ENCODE results near the gene HPCA.

Gene HPCA

DNA sequence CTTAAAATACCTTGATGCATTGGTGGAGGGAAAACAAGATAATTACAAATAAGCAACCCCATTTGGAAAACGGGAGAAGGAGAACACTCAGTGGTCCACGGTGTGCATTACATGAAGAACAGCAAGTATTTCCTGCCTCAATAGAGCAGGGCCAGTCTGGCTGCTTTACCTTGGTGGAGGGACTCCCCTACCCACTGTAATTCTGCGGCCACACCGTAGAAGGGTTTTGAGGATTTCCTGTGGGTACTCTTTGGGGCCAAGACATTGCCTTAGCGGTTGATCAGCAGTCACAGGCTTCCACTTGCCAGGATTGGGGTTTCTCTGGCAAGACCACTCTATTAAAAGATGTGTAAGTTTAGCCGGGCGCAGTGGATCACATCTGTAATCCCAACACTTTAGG, 31.2 kb downstream of the HPCA start:
- no peak for DNase-seq (ENCODE audit: low read depth)
- TF ChIP-seq, protein P1, sequence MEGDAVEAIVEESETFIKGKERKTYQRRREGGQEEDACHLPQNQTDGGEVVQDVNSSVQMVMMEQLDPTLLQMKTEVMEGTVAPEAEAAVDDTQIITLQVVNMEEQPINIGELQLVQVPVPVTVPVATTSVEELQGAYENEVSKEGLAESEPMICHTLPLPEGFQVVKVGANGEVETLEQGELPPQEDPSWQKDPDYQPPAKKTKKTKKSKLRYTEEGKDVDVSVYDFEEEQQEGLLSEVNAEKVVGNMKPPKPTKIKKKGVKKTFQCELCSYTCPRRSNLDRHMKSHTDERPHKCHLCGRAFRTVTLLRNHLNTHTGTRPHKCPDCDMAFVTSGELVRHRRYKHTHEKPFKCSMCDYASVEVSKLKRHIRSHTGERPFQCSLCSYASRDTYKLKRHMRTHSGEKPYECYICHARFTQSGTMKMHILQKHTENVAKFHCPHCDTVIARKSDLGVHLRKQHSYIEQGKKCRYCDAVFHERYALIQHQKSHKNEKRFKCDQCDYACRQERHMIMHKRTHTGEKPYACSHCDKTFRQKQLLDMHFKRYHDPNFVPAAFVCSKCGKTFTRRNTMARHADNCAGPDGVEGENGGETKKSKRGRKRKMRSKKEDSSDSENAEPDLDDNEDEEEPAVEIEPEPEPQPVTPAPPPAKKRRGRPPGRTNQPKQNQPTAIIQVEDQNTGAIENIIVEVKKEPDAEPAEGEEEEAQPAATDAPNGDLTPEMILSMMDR (IDR thresholded peaks at IDR 0.05; ENCODE audit: low read depth, low read length, missing control alignments): no peak

DNA sequence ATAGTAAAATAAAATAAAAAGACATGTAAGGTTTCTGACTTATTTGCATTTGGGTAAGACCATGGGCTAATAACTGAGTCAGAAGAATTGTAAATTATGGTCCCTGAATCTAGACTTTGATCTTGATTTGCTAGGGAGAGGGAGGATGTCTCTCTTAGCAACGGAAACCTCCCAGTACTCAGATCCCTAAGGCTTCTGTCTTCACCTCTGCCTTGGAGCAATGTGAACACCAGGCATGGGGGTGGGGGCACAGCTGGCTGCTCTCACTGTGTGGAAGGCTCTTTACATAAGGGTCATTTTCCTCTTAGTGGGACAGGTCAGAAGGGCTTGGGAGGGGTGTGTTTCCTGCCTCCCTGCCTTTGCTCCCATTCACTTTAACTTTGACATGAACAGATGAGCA, 31.9 kb downstream of the HPCA start:
- TF ChIP-seq, protein P1 (IDR thresholded peaks at IDR 0.05; ENCODE audit: low read depth, low read length, missing control alignments): no peak
- H3K4me3 ChIP-seq (ENCODE audit: low read depth, low read length): no peak overlapping the region
- DNase-seq (ENCODE audit: low read depth): no peak

More for the DNA sequence above, 31.2 kb downstream of the HPCA start:
- no peak overlapping the region for H3K4me3 ChIP-seq (ENCODE audit: low read depth, low read length)

- H3K4me3 ChIP-seq (ENCODE audit: low read depth, low read length): no peak overlapping the region
- TF ChIP-seq, protein P1 (IDR thresholded peaks at IDR 0.05; ENCODE audit: low read depth, low read length, missing control alignments): no peak
- DNase-seq (ENCODE audit: low read depth): no peak
These were observed 33.8 kb downstream of the HPCA start for GRCh38 chr1:32919811-32920733.

DNA sequence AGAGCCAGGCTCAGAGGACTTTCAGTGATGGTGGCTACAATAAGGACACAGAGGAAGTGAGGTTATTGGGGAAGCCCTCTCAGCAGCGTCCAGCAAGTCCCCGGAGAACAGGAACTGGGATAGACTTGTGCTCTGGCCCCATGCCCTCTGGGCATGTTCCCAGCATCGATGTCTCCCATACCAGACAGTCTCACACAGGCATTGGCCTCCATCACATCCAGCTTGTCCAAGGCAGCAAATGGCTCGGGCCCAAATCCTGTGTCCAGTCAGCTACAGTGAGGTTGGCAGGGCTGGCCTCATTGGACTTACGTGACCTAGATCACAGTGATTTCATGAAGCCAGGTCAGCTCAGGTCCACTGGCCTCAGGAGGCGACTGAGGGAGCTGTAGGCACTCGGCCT, 34.5 kb downstream of the HPCA start:
- no peak overlapping the region for H3K4me3 ChIP-seq (ENCODE audit: low read depth, low read length)
- TF ChIP-seq, protein P1 (IDR thresholded peaks at IDR 0.05; ENCODE audit: low read depth, low read length, missing control alignments): no peak
- DNase-seq (ENCODE audit: low read depth): no peak

DNA sequence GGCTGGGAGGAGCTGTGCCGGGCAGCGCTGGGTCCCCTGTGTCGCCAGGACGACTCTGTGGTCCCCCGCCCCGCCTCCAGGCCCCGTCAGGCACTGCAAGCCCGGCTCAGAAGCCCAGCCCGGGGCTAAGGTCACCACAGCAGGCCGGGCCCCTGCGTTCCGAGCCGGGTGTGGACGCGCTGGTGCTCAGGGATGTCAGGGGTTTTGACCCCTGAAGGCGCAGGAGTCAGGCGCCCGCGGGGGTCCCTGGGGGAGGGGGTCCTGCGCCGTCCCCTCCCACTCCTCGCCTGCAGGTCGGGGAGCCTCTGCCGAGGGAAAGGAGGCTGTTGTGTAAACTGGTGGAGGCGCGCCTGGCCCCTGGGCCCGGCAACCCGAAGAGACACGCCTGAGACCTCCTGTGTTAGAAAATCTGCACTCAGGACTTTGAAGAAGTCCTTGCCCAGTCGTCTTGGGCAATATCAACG, 38.6 kb downstream of the HPCA start:
- no peak overlapping the region for H3K4me3 ChIP-seq (ENCODE audit: low read depth, low read length)
- TF ChIP-seq, protein P1 (IDR thresholded peaks at IDR 0.05; ENCODE audit: low read depth, low read length, missing control alignments): no peak
- DNase-seq (ENCODE audit: low read depth): no peak

DNA sequence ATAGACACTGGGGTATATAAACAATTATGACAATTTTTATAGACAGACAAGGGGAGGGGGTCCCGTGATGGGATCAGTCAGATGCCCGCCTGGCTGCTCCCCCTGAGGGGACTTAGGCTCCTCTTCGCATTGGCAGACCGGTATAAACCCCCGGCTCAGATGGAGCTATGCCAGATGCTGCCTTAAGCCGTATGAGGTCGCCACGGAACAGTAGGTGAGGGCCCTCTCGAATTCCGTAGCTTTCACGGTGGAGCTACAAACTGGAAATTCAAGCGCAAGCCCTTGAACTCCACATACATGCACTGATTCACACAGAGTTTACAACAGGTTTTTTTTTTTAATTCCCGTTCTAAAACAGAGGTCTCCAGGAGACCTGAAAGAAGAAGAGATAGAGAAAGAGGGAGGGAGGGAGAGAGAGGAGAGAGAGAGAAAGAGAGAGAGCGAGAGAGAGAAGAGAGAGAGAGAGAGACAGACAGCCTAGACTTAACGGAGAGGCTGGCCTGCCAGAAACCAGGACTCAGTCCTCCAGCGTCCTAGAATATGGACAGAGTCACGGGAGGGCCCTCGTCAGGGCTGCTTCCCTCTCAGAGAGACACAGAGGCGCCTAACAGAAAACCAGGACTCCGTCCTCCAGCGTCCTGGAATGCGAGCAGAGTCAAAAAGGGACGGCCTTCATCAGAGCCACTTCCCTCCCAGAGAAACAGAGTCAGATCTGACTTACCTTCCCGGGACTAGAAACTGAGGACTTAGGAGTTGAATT, 39.3 kb downstream of the HPCA start:
- no peak for DNase-seq (ENCODE audit: low read depth)
- TF ChIP-seq, protein P1 (IDR thresholded peaks at IDR 0.05; ENCODE audit: low read depth, low read length, missing control alignments): no peak
- H3K4me3 ChIP-seq (ENCODE audit: low read depth, low read length): no peak overlapping the region
